HG02571 (cell line): ENCODE results near the gene TTLL10.

ENCODE experiments used
- ATAC-seq: cut with Tn5 transposase; IDR thresholded peaks from one replicate; pipeline ENCODE4 v1.9.1; 2021; ENCODE audit warnings: mild to moderate bottlenecking, moderate library complexity; ENCODE audit not compliant: unreplicated experiment

Gene TTLL10

DNA sequence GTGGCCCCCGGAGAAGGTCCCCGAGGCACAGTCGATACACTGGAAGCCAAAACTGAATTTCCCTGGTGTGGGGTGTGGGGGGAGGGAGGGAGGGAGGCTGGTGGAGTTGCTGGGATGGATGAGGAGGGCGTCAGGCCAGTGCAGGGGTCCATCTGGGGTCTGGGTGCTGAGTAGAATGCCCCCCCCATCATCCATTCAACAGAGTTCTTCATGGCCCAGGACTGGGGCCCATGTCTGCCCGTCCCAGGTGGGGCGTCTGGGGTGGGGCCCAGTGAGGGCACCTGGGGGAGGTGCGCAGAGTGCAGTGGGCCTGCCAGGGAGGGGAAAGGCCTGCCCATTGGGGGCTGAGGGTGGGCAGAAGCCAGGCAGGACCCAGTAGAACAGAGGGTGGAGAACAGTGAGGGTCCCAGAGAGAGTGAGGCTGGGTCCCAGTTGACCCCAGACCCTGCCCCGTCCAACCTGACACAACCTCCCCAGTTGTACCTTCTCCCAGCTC, 30.8 kb downstream of the TTLL10 start:
- no peak for ATAC-seq

- no peak for ATAC-seq
These were observed 31.5 kb downstream of the TTLL10 start for GRCh38 chr1:1204998-1205768.

- no peak for ATAC-seq
These were observed 32.2 kb downstream of the TTLL10 start for GRCh38 chr1:1205769-1206375.

- no peak for ATAC-seq
These were observed 32.8 kb downstream of the TTLL10 start, which contains the start of gene TNFRSF18 for GRCh38 chr1:1206376-1206965. TNFRSF18 (minus strand) TSS chr1:1206592; CDS start chr1:1206571, 21 bp downstream.

DNA sequence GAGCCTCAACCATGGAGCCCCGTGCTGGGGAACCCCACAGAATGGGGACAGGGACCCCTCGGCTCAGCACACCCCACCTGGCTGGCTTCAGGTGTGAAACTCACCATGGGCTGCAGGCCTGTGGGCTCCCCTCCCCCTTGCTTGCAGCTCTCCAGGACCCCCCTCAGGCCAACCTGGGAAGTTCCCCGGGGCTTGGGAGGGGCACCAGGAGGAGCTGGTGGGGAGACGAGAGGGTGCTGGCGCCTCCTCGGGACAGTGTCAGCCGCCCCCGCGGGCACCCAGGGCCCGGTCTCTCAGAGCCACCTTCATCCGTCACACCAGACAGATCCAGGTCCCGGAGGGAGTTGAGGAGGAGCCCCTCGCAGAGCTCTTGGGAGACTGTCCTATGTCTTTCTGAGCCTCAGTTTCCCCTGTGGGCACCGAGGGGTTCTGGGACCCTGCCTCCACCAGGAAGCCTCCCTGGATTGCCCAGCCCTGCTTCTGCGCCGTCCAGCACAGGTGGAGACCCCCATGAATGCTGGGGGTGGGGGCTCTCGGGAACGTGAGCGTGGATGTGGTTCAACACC, 33.4 kb downstream of the TTLL10 start:
- no peak for ATAC-seq

GRCh38 chr1:1207571-1207892, 33.9 kb downstream of the TTLL10 start:
- ATAC-seq = no peak

- ATAC-seq = no peak
These were observed 35.2 kb downstream of the TTLL10 start for GRCh38 chr1:1208713-1209433.

GRCh38 chr1:1210726-1211540, 37.3 kb downstream of the TTLL10 start:
- ATAC-seq = no peak

DNA sequence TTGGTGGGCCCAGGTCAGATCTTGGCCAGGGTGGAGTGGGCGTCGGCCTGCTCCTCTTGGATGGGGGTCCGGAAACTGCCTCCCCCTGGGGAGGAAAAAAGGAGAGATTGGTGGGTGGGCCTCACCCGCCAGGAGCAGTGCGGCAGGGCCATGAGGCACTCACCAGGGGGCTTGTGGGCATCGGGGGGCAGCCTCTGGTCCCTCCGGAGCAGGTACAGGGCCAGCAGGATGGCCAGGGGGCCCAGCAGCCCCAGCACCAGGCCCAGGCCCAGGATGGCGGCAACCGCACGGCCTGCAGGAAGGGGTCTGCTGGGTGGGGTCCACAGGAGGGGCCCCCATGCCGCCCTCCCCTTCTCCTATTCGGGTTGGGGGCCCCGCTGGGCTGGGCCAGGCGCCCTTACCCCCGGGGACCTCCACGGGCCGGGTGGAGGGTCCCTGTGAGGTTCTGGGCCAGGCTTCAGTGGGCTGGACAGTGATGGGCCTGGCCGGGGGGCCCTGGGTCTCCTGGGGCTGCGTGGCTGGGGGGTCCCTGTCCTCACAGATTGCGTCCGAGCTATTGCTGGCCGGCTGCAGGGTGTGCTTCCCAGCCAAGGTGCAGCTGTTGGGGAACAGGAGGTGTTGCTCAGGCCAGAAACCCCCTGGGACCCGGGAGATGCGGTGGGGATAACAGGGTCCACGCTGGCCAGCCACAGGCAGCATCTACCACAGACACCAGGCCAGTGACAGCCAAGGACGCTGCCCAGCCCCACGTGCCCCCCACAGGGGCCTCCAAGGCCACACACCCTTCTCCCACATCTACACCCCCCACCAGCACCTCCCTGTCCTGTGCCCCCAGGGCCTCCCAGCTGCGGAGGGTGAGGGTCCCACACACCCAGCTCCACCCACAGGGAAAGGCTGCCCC, 38.1 kb downstream of the TTLL10 start:
- no peak for ATAC-seq

DNA sequence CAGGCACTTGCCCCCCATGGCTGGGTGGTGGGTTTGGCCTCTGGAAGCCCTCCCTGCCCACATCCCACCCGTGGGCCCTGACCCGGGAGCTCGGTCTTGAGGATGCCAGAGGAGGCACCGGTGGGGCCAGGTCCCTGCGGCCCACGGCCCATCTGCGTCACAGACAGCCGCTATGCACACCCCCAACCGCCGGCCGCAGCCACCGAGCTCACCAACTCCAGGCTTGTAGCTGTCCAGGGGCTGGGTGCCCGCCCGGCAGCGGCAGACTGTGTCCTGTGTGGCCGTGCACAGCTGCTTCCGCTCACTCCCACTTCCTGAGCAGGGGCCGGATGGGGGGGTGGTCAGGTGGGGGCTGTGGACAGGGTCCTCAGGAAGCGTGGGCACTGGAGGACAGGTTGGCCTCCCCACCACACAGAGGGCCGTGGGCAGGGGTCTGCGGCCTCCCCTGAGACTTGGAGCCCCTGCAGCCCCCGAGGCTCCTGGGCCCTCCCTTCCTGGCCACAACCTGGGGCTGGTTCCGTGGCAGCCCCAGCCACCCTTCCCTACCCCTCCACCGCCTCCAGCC, 39.2 kb downstream of the TTLL10 start:
- no peak for ATAC-seq

DNA sequence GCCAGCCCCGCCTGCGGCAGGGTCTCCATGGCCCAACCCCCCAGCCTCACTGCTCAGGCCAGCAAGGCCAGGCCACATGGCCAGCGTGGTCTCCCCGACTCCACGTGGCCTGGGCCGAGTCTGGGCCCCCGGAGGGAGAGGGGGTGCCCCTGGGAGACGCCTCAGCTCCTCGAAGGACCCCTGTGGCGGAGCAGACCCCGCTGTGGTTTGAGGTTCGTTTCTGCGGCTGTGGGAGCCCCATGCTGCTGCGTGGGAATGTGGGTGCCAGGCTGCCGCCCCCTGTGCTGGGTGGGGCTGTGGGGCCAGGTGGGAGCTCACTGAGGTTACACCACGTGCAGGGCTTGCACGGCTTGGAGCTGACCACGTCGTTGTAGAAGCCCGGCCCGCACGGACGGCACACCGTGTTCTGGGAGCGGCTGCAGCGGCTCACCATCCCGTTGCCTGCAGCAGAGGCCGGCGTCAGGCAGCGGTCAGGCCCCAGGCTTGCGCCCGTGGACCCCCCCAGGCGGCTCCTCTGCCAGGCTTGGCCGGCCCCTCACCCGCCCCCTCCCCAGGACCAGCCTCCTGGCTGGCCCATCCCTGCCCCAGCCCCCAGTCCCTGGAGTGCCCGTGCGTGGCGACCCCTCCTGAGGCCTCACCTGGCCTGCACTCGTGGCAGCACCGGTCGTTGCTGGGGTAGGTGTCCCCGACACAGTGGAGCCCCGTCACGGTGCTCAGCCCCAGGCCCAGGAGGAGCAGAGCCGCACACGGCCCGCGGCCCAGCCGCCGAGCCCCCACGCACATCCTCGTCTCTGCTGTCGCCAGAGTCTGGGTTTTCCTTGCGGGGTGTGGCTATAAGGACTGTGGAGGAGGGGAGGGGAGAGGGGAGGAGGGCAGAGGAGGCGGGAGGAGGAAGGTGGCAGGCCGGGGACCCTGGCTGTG, 39.9 kb downstream of the TTLL10 start, which contains the start of gene TNFRSF4:
TNFRSF4 (minus strand) TSS at position 809 of the 921 bp plus-strand sequence; CDS start at position 783, 26 bp downstream.
- no peak for ATAC-seq

DNA sequence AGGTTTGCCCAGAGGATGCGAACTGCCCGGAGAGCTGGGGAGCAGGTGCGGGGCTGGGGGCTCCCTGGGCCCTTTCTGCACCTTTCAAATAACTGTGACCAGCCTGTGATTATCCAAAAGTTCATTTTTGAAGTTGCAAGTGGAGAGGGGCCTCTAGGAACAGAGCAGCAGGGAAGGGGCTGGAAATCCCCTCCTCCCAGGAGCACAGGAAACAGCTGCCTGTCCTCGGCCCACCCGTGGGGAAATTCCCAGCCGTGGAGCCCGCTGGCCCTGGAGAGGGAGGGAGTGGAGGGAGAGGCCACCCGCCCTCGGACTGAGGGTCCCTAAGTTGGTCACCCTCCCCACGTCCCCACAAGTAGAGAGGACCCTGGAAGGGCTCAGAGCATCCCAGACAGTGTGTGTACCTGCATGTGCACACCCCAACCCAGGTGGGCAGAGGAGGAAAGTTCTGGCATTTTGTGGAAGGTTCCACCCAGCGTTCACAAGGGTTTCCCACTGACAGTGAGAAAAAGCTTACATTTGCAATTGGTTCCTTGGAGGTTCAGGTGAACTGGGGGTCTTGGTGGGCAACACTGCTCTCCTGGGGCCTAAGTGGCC, 41.5 kb downstream of the TTLL10 start:
- ATAC-seq = no peak

DNA sequence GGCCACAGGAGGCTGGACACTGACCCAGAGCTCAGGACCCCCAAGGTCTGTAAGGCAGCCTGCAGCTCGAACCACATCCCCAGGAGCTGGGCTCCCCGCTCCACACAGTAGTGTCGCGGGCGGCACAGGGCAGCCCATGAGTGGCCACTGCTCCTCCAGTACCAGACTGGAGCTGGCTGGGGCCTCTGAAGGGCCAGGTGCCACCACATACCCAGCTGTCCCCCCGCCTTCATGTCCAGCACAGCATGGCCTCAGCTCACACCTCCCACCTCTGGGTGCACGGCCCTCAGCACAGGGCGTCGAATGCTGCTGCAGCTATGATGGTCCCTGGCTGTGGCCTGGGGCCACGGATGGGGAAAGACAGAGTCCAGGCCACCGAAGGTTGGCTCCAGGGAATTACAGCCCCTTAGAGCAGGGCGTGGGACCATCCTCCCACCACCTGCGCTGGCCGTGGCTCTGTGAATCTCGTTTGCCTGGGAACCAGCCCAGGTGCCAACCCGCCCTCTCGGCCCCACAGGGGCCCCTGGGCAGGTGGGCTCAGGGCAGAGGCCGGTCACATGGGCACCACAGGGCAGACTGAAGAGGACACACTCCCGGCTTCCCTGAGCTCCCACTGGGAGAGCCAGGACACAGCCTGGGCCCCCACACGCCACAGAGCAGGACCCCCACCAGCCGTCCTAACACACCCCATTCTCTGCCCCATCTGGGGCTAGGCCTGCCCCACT, 42.4 kb downstream of the TTLL10 start:
- no peak for ATAC-seq

GRCh38 chr1:1216770-1217620, 43.3 kb downstream of the TTLL10 start:
- no peak for ATAC-seq

- no peak for ATAC-seq
These were observed 44.2 kb downstream of the TTLL10 start for GRCh38 chr1:1217621-1218523.
